HEK293T (cell line): ENCODE data around the gene METTL26.

Source experiments
- FOXA1 ChIP-seq: fragments of 450-650 bp; IDR thresholded peaks from 2 replicates; pipeline ENCODE4 v1.6.1; 2016; ENCODE audit warnings: mild to moderate bottlenecking
- FOXM1 ChIP-seq: fragments of 450-650 bp; IDR thresholded peaks from 2 replicates; pipeline ENCODE4 v1.6.1; 2017; ENCODE audit warnings: mild to moderate bottlenecking, borderline replicate concordance
- LEF1 ChIP-seq: fragments of 450-650 bp; IDR thresholded peaks from 2 replicates; pipeline ENCODE4 v1.6.1; 2017; ENCODE audit warnings: mild to moderate bottlenecking, borderline replicate concordance
- SP1 ChIP-seq: fragments of 450-650 bp; IDR thresholded peaks from 2 replicates; pipeline ENCODE4 v1.6.1; 2017
- SUZ12 ChIP-seq: fragments of 450-650 bp; IDR thresholded peaks from 2 replicates; pipeline ENCODE4 v1.6.1; 2016; ENCODE audit warnings: mild to moderate bottlenecking

GRCh38 chr16:679814-680624, 43.9 kb upstream of the METTL26 start, which contains the start of gene STUB1:
- TF ChIP-seq SP1: no peak
- TF ChIP-seq LEF1: no peak
- TF ChIP-seq FOXM1: 0 out of 2 replicates have a peak, but pooled peaks have one; percentile 12
- no peak for TF ChIP-seq FOXA1
- TF ChIP-seq SUZ12: no peak
